A673 (cell line): ENCODE measurements around the gene SARNP.

Experiments used
- CTCF ChIP-seq: fragments of 300-800, 200-600 bp; sonication (generic); conservative IDR thresholded peaks from 2 replicates; pipeline ENCODE4 v1.5.1; 2017; ENCODE audit warnings: low read depth, mild to moderate bottlenecking, antibody characterized with exemption, low read length, moderate library complexity, mixed read lengths
- EZH2 ChIP-seq: fragments of 200-600 bp; sonication (generic); IDR thresholded peaks from 2 replicates; pipeline ENCODE4 v1.6.1; 2017; ENCODE audit warnings: borderline replicate concordance, low read depth, mild to moderate bottlenecking, mixed read lengths, antibody characterized with exemption, low read length; ENCODE audit not compliant: poor library complexity, severe bottlenecking

DNA sequence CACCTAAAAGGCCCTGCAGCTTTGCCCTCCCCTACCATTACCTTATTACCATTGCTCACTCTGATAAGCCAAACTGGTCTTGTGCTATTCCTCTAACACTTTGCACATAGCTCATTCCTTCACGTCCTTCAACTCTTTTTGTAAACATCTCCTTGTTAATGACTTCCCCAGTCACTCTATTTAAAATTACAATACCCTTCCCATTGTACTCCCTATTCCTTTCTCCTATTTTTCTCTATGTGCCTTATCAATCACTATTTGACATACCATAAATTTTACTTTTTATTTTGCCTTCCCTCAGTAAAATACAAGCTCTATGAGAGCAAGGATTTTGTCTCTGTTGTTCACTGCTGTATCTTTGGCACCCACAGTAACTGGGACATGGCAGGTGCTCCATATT, 5.4 kb downstream of the SARNP start:
- TF ChIP-seq CTCF (no peak), EZH2 (no peak)
